H1 (cell line): ENCODE measurements around the gene PC. TPM values are rescaled to one million over a fixed set of nuclear protein-coding genes. Genes with fewer than 3 reads are reported as not detected.

ENCODE experiments used
- CTCF ChIA-PET: fragments of 300-600 bp; sonication (Branson Sonifier 250); formaldehyde crosslinking; loops from one replicate; lab custom pipeline; 2021; ENCODE audit not compliant: partially characterized antibody; lab: Charles Lee
- POLR2A ChIA-PET: fragments of 300-600 bp; sonication (Branson Sonifier 250); formaldehyde crosslinking; loops from one replicate; lab custom pipeline; 2021; ENCODE audit warnings: inconsistent platforms; ENCODE audit not compliant: partially characterized antibody; lab: Charles Lee
- DNase-seq, 2 experiments: peaks; one replicate each; pipeline versions ENCODE4 v3.0.0 to v3.0.0-alpha.2; 2010 to 2022; ENCODE audit warnings: low spot score in 2 of 2, low read depth in 1 of 2, mixed read lengths in 1 of 2
- FAIRE-seq: peaks from 2 replicates; lab custom pipeline; 2011; peaks lifted over from hg19 to GRCh38; lab: Jason Lieb, UNC
- H2AFZ ChIP-seq: 2 replicates; pipeline ENCODE4 v1.8.1; 2012; ENCODE audit warnings: low read length, inconsistent platforms
- H2AK5ac ChIP-seq: 2 replicates; pipeline ENCODE4 v1.6.1; 2013; ENCODE audit warnings: low read depth, low read length
- H2BK120ac ChIP-seq: replicated peaks from 2 replicates; pipeline ENCODE3; 2013; ENCODE audit warnings: low read depth, low read length, inconsistent platforms
- H2BK12ac ChIP-seq: 2 replicates; pipeline ENCODE4 v1.6.1; 2013; ENCODE audit warnings: low read depth, low read length
- H2BK15ac ChIP-seq: 2 replicates; pipeline ENCODE4 v1.6.1; 2013; ENCODE audit warnings: low read length
- H2BK20ac ChIP-seq: 2 replicates; pipeline ENCODE4 v1.6.1; 2013; ENCODE audit warnings: low read length
- H2BK5ac ChIP-seq: 2 replicates; pipeline ENCODE4 v1.6.1; 2013; ENCODE audit warnings: low read depth, low read length
- H3K14ac ChIP-seq: 2 replicates; pipeline ENCODE4 v1.6.1; 2013; ENCODE audit warnings: inconsistent platforms; ENCODE audit not compliant: insufficient read length
- H3K18ac ChIP-seq: 2 replicates; pipeline ENCODE4 v1.6.1; 2013; ENCODE audit warnings: low read length; ENCODE audit errors: extremely low read depth
- H3K23ac ChIP-seq: 2 replicates; pipeline ENCODE4 v1.6.1; 2013; ENCODE audit warnings: inconsistent platforms; ENCODE audit not compliant: insufficient read length
- H3K23me2 ChIP-seq: 2 replicates; pipeline ENCODE4 v1.6.1; 2013; ENCODE audit warnings: low read depth, low read length
- H3K27ac ChIP-seq: 2 replicates; pipeline ENCODE4 v1.6.1; 2011; ENCODE audit warnings: low read depth, low read length, inconsistent platforms
- H3K27me3 ChIP-seq, 4 experiments: replicated peaks in 1 of 4; 1 replicate in 1 of 4; 2 replicates in 3 of 4; pipeline versions ENCODE4 v1.6.1 to v1.8.1; 2011 to 2013; ENCODE audit warnings: low read length in 3 of 4, mild to moderate bottlenecking in 3 of 4, inconsistent platforms in 2 of 4, mixed read lengths in 2 of 4, moderate library complexity in 1 of 4; ENCODE audit not compliant: control insufficient read depth in 3 of 4, insufficient read depth in 3 of 4; ENCODE audit errors: extremely low read depth in 1 of 4
- H3K36me3 ChIP-seq, 4 experiments: 2 replicates each; pipeline versions ENCODE4 v1.6.1 to v1.8.1; 2011 to 2013; ENCODE audit warnings: mild to moderate bottlenecking in 4 of 4, low read length in 3 of 4, moderate library complexity in 2 of 4, control low read depth in 1 of 4, inconsistent platforms in 1 of 4; ENCODE audit not compliant: insufficient read depth in 4 of 4, control insufficient read depth in 2 of 4
- H3K4ac ChIP-seq: replicated peaks from 2 replicates; pipeline ENCODE3; 2013; ENCODE audit warnings: low read length, low read depth, mixed read lengths, inconsistent platforms; ENCODE audit not compliant: insufficient read length
- H3K4me1 ChIP-seq, 4 experiments: replicated peaks in 1 of 4; 1 replicate in 1 of 4; 2 replicates in 3 of 4; pipeline versions ENCODE4 v1.6.1 to v1.8.1; 2011 to 2013; ENCODE audit warnings: low read length in 3 of 4, inconsistent platforms in 2 of 4, mixed read lengths in 1 of 4; ENCODE audit not compliant: insufficient read depth in 4 of 4, control insufficient read depth in 3 of 4
- H3K4me2 ChIP-seq, 2 experiments: 2 replicates each; pipeline versions ENCODE4 v1.6.1 to v1.8.1; 2011 to 2013; ENCODE audit warnings: low read depth in 2 of 2, low read length in 2 of 2, control low read depth in 1 of 2, inconsistent platforms in 1 of 2, mild to moderate bottlenecking in 1 of 2; ENCODE audit not compliant: insufficient read depth in 1 of 2
- H3K4me3 ChIP-seq, 4 experiments: fragments of 200-600, 300-600 bp in 1 of 4; sonication (generic), shearing (Covaris generic), sonication (Bioruptor Twin) in 1 of 4; 2 replicates each; pipeline versions ENCODE4 v1.5.1 to v1.8.1; 2011 to 2016; ENCODE audit warnings: low read length in 4 of 4, low read depth in 3 of 4, control low read depth in 2 of 4, inconsistent platforms in 2 of 4, mild to moderate bottlenecking in 2 of 4, mixed read lengths in 1 of 4, moderate library complexity in 1 of 4; ENCODE audit not compliant: insufficient read depth in 2 of 4; ENCODE audit errors: extremely low read depth in 1 of 4
- H3K56ac ChIP-seq: replicated peaks from 2 replicates; pipeline ENCODE3; 2013; ENCODE audit warnings: low read depth, mild to moderate bottlenecking, mixed read lengths, low read length, inconsistent platforms; ENCODE audit not compliant: insufficient read length
- H3K79me1 ChIP-seq: 2 replicates; pipeline ENCODE4 v1.6.1; 2013; ENCODE audit warnings: low read depth, low read length, control low read depth
- H3K79me2 ChIP-seq, 2 experiments: 2 replicates each; pipeline versions ENCODE4 v1.6.1 to v1.8.1; 2012 to 2013; ENCODE audit warnings: low read length in 2 of 2, mild to moderate bottlenecking in 2 of 2, inconsistent platforms in 1 of 2; ENCODE audit not compliant: insufficient read depth in 2 of 2, control insufficient read depth in 1 of 2
- H3K9ac ChIP-seq, 4 experiments: replicated peaks in 1 of 4; 1 replicate in 1 of 4; 2 replicates in 3 of 4; pipeline versions ENCODE4 v1.6.1 to v1.8.1; 2011 to 2013; ENCODE audit warnings: low read depth in 3 of 4, low read length in 3 of 4, control low read depth in 2 of 4, mild to moderate bottlenecking in 2 of 4, moderate library complexity in 2 of 4, inconsistent platforms in 1 of 4; ENCODE audit errors: extremely low read depth in 1 of 4
- H3K9me3 ChIP-seq, 2 experiments: 2 replicates each; pipeline versions ENCODE4 v1.6.1 to v1.8.1; 2012 to 2013; ENCODE audit warnings: mild to moderate bottlenecking in 2 of 2, moderate library complexity in 2 of 2, control low read depth in 1 of 2, inconsistent platforms in 1 of 2, low read depth in 1 of 2, low read length in 1 of 2, mixed read lengths in 1 of 2; ENCODE audit not compliant: insufficient read depth in 2 of 2
- H4K20me1 ChIP-seq, 2 experiments: replicated peaks in 1 of 2; 2 replicates each; pipeline versions ENCODE3 to v1.8.1; 2011 to 2013; ENCODE audit warnings: inconsistent platforms in 2 of 2, low read length in 2 of 2, mild to moderate bottlenecking in 1 of 2; ENCODE audit not compliant: insufficient read depth in 2 of 2, control insufficient read depth in 1 of 2
- H4K5ac ChIP-seq: 2 replicates; pipeline ENCODE4 v1.6.1; 2013; ENCODE audit warnings: low read length, low read depth, mixed read lengths, inconsistent platforms; ENCODE audit not compliant: insufficient read length
- H4K8ac ChIP-seq: 2 replicates; pipeline ENCODE4 v1.8.0; 2013; ENCODE audit warnings: mild to moderate bottlenecking, moderate library complexity, low read length, inconsistent platforms; ENCODE audit not compliant: insufficient read depth; ENCODE audit errors: extremely low read depth
- H4K91ac ChIP-seq: replicated peaks from 2 replicates; pipeline ENCODE3; 2013; ENCODE audit warnings: low read length, mixed read lengths, inconsistent platforms; ENCODE audit not compliant: insufficient read length
- GTF2F1 ChIP-seq: IDR thresholded peaks from 2 replicates; pipeline ENCODE4 v1.6.1; 2012; ENCODE audit warnings: low read depth, low read length, improper control_type of control experiment, borderline replicate concordance
- HDAC6 ChIP-seq: IDR thresholded peaks from one replicate; pipeline ENCODE4 v1.7.1; 2012; ENCODE audit warnings: low read depth, mild to moderate bottlenecking, inconsistent platforms, low read length, moderate library complexity
- KDM4A ChIP-seq: IDR thresholded peaks from one replicate; pipeline ENCODE4 v1.7.1; 2012; ENCODE audit warnings: low read depth, mild to moderate bottlenecking, moderate library complexity, low read length, inconsistent platforms; ENCODE audit not compliant: severe bottlenecking
- NANOG ChIP-seq: IDR thresholded peaks from 2 replicates; pipeline ENCODE4 v1.6.1; 2011; ENCODE audit warnings: low read length, low read depth, mild to moderate bottlenecking, inconsistent platforms; ENCODE audit not compliant: insufficient read depth, poor library complexity, severe bottlenecking
- POU5F1 ChIP-seq: IDR thresholded peaks from 2 replicates; pipeline ENCODE4 v1.6.1; 2011; ENCODE audit warnings: low read depth, mild to moderate bottlenecking, low read length, moderate library complexity
- RBBP5 ChIP-seq: IDR thresholded peaks from 2 replicates; pipeline ENCODE4 v1.7.1; 2012; ENCODE audit warnings: low read depth, mild to moderate bottlenecking, inconsistent platforms, low read length, moderate library complexity, borderline replicate concordance
- SIX5 ChIP-seq: IDR thresholded peaks from 2 replicates; pipeline ENCODE4 v1.6.1; 2011; ENCODE audit warnings: mild to moderate bottlenecking, low read depth, low read length
- SP2 ChIP-seq: IDR thresholded peaks from 2 replicates; pipeline ENCODE4 v1.6.1; 2012; ENCODE audit warnings: mild to moderate bottlenecking, low read length, inconsistent platforms
- TAF7 ChIP-seq: optimal IDR thresholded peaks from 2 replicates; pipeline ENCODE3; 2011; ENCODE audit warnings: low read depth, mild to moderate bottlenecking, inconsistent platforms, low read length, moderate library complexity, borderline replicate concordance
- YY1 ChIP-seq: IDR thresholded peaks from 2 replicates; pipeline ENCODE4 v1.6.1; 2011; ENCODE audit warnings: low read depth, mild to moderate bottlenecking, low read length
- ZNF274 ChIP-seq: IDR thresholded peaks from 2 replicates; pipeline ENCODE4 v1.7.0; 2012; ENCODE audit warnings: low read length, borderline replicate concordance; ENCODE audit errors: extremely low read depth
- WGBS, 2 experiments: shearing (Covaris generic) in 1 of 2; methylation state at CpG; one replicate each; pipeline versions ENCODE4 v1.1.6 to v1.1.7; 2013 to 2015; ENCODE audit warnings: low lambda C conversion rate in 2 of 2, mixed read lengths in 2 of 2, inconsistent platforms in 1 of 2, low coverage in 1 of 2, missing lambda C conversion rate in 1 of 2; ENCODE audit not compliant: insufficient replicate concordance in 2 of 2, insufficient coverage in 1 of 2, insufficient read length in 1 of 2; ENCODE audit errors: extremely low coverage in 1 of 2, missing lambda C conversion rate in 1 of 2; 5-methylcytosine and 5-hydroxymethylcytosine counted together
- polyA plus RNA-seq, 7 experiments: library from polyadenylated mRNA; depleted of rRNA in 3 of 7; stranded (reverse) in 5 of 7; unstranded in 2 of 7; fragments of >200 nt in 5 of 7; fragments of 200-250 nt in 2 of 7; gene quantifications; 1 replicate in 5 of 7; 2 replicates in 1 of 7; 4 replicates in 1 of 7; pipeline versions ENCODE4 v1.2.1 to v1.2.3, GENCODE V29; 2011 to 2013; ENCODE audit warnings: missing spikeins in 2 of 7, mixed read lengths in 2 of 7
- total RNA-seq: library from RNA; stranded (reverse); fragmentation: NEBNext Ultra II Directional; extraction: Animal tissue kit (Norgen Biotek cat#: 25700); gene quantifications from 2 replicates; pipeline ENCODE4 v1.2.1, GENCODE V29; 2021

PC gene
- total and polyA plus RNA-seq, 2 of the 8 experiments (the other 6 are each of a cell fraction or from before 2014, with no cell fraction given): 11.5 to 27.5 TPM

DNA sequence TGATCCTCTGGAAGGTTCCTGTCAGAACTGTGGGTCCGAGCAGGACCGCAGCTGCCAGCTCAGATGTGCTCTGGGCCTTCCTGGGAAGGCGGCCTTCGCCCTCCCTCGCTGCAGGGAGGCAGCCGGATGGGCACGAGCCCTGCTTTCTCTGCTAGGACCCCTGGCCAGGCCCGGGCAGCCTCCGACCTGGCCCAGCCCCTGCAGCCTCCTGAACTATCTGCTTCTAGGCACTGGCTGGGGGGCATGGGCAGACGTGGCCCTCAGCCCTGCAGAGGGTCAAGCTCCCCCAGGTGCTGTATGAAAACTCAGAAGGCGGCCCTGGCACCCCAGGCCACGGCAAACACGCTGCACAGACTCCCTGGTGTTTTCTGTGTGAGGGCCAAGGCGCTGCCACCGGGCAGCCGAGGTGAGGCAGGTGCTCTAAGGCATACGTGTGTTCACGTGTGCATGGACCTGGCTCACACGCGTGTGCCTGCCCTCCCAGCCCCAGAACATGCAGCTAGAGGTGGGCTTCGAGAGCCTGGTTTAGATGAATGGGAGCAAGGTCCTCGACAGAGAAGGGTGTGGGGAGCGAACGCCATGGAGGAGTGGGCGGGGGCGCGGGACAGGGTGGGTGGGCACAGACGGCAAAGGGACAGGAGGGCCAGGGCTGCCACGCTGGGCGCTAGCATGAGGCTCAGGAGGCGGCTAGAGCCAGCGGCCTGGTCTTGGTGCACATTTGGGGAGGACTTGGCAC, 97.0 kb downstream of the PC start:
- POLR2A ChIA-PET: interaction anchor here (1.0 to 1.8 kb wide), 3 partner anchors 11 to 20 kb away, joined by 4 to 5 read pairs (median 4); partner anchors contain the start of gene RCE1
- H4K5ac ChIP-seq: no peak overlapping the region
- FAIRE-seq: no peak
- TF ChIP-seq SP2: no peak
- no peak for TF ChIP-seq GTF2F1
- TF ChIP-seq POU5F1: no peak
- no peak for TF ChIP-seq ZNF274
- no peak for TF ChIP-seq TAF7
- no peak for TF ChIP-seq YY1
- TF ChIP-seq RBBP5: no peak
- no peak for TF ChIP-seq NANOG
- no peak for TF ChIP-seq HDAC6
- TF ChIP-seq SIX5: no peak
- TF ChIP-seq KDM4A: no peak

More for the DNA sequence above, 97.0 kb downstream of the PC start:
- no peak overlapping the region for H2BK15ac ChIP-seq
- 91% methylated on average over 28 of the region's 32 CpGs; no CpG with 5 or more reads in 1 of the 2 experiments for WGBS, 2 experiments
- H3K36me3 ChIP-seq: peaks cover 0 to 18% (median 1%) of the 10 kb centered on the region in 4 experiments; a peak in 4 of 8 replicates
- H4K91ac ChIP-seq: no peak overlapping the region
- no peak overlapping the region for H2BK120ac ChIP-seq
- no peak overlapping the region for H3K27ac ChIP-seq
- H2BK20ac ChIP-seq: no peak overlapping the region
- H3K4ac ChIP-seq: no peak overlapping the region
- H3K23me2 ChIP-seq: peaks cover 2% of the 10 kb centered on the region; the same call in 1 of the 2 replicates
- no peak overlapping the region for H3K14ac ChIP-seq
- H3K18ac ChIP-seq: no peak overlapping the region
- no peak overlapping the region for H2AFZ ChIP-seq
- no peak overlapping the region for H3K4me3 ChIP-seq
- no peak overlapping the region for H3K9ac ChIP-seq
- H3K4me1 ChIP-seq: peaks cover 0 to 8% (median 4%) of the 10 kb centered on the region in 4 experiments; a peak in 4 of 7 replicates
- no peaks in the 10 kb centered on the region for H3K79me1 ChIP-seq
- no peak overlapping the region; the same call in 1 of the 2 replicates for H2BK12ac ChIP-seq
- no peaks in the 10 kb centered on the region for H3K79me2 ChIP-seq
- no peak overlapping the region for H2AK5ac ChIP-seq
- no peaks in the 10 kb centered on the region for H3K9me3 ChIP-seq
- no peak overlapping the region for H3K4me2 ChIP-seq
- H3K27me3 ChIP-seq: no peaks in the 10 kb centered on the region
- no peak overlapping the region; the same call in 1 of the 2 replicates for H2BK5ac ChIP-seq
- peaks cover 2 to 6% of the 10 kb centered on the region in 2 experiments for H4K20me1 ChIP-seq
- no peak for DNase-seq
- CTCF ChIA-PET: interaction anchor here (1.2 to 13.8 kb wide), 5 partner anchors 7 to 159 kb away, joined by 3 to 199 read pairs (median 20); partner anchors contain the start of gene C11orf86
- H4K8ac ChIP-seq: peak overlapping the region; percentile 41; the same call in 1 of the 2 replicates
- H3K56ac ChIP-seq: no peak overlapping the region
- H3K23ac ChIP-seq: no peak overlapping the region
